Stimulated activated CD8-positive, alpha-beta memory T cell treated with anti-CD3 and anti-CD28 coated beads, Interleukin-15, amount 100 ng/mL, for 1 hour (primary cell): ENCODE measurements around the gene USP10.

Experiments
- DNase-seq: peaks from one replicate; pipeline ENCODE4 v3.0.0-alpha.2; 2020; ENCODE audit warnings: low read depth

USP10 gene

GRCh38 chr16:84700446-84701300 lies 873 bp downstream of the USP10 start:
- peak; percentile 10 for DNase-seq

DNA sequence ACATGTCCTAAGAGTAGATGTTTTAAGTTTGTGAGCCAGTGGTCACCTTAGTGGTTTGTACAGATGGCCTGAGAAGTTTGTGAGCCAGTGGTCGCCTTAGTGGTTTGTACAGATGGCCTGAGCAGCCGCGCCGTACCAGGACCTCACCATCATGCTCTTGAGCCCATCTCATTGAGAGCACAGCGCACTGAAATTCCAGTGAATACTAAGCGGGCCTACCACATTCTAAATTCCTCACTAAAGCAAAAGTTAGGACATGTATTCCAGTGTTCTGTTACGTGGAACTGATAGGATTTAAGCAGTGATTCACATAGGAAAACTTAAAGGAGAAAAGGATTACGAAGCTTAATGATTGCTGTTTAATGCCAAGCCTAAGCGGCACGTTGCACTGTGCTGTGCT lies 3.9 kb downstream of the USP10 start:
- no peak for DNase-seq

DNA sequence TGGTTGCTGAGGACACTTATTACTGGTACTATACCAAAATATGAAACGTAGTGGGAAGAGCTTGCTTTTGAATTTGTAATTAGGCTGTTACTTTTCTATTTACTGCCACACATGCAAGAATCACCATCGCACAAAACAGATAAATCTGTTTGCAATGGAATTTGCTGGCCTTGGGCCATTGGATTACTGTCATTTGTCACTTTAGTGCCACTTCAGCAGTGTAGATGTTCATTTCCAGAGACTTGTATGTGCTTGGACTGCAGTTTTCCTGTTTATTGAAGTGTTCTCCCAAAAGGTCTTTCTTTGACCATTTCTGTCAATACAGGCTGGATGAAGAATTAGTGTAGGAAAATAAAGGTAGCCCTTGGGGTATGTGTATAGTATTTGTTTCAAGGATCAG lies 4.5 kb downstream of the USP10 start:
- no peak for DNase-seq

- no peak for DNase-seq
Measured at GRCh38 chr16:84706856-84707255, 7.1 kb downstream of the USP10 start.

- no peak for DNase-seq
Measured at GRCh38 chr16:84709609-84710008, 9.8 kb downstream of the USP10 start.

GRCh38 chr16:84710686-84711085 lies 10.9 kb downstream of the USP10 start:
- DNase-seq = no peak

- no peak for DNase-seq
Measured at GRCh38 chr16:84712138-84712671, 12.4 kb downstream of the USP10 start.

GRCh38 chr16:84712801-84713775 lies 13.3 kb downstream of the USP10 start:
- DNase-seq = no peak

DNA sequence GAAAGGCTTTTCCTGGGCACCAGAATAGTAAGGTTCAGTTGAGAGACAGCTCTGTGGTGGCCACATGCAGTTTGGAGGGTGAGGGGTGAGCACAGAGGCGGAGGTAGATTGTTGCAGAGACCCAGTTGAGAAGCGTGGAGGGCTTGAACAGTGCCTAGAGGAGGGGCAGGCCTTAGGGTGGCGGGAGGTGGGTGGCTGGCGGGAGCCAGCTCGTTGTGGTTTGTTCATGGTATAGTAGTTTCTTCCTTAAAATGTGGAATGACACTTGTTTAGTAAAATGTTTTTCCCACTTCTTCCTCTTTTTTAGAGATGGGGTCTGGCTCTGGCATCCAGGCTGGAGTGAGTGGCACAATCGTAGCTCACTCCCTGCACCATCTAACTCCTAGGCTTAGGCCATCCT lies 14.2 kb downstream of the USP10 start:
- no peak for DNase-seq

DNA sequence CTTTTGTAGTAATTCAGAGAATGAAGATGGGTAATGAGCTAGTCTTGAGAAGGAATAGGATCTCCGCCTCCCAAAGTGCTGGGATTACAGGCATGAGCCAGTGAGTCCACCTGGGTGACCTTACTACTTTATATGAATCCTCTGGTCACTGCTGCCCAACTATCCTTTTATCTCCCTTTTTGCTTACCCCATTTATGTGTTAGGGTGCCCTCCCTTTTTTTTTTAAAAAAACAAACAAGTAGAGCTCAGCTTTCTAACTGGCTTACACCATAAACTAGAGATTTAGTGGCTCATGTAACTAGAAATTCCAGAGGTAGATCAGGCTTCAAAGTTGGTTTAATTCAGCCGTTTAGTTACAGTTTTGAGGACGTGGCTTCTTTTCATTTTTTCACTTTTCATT lies 15.6 kb downstream of the USP10 start:
- DNase-seq = no peak

GRCh38 chr16:84715854-84716253 lies 16.1 kb downstream of the USP10 start:
- DNase-seq = no peak

GRCh38 chr16:84716740-84717139 lies 16.9 kb downstream of the USP10 start:
- no peak for DNase-seq

- no peak for DNase-seq
Measured at GRCh38 chr16:84717484-84717883, 17.7 kb downstream of the USP10 start.

- DNase-seq = no peak
Measured at GRCh38 chr16:84720177-84720579, 20.4 kb downstream of the USP10 start.

DNA sequence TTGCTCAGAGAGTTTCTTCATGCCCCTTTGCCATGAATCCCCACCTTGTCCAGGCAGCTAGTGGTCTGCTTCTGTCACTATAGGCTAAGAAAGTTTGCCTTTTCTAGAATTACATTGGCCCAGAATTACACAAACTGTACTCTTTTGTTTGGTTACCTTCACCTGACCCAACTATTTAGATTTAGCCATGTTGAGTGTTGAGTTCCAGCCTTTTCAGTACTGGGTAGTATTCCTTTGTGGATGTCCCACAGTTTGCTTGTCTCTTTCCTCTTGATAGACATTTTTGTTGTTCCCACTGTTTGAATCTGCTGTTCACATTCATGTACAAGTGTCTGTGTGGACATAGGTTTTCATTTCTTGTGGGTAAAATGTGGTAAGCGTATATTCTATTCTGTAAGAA lies 22.3 kb downstream of the USP10 start:
- DNase-seq = no peak

DNA sequence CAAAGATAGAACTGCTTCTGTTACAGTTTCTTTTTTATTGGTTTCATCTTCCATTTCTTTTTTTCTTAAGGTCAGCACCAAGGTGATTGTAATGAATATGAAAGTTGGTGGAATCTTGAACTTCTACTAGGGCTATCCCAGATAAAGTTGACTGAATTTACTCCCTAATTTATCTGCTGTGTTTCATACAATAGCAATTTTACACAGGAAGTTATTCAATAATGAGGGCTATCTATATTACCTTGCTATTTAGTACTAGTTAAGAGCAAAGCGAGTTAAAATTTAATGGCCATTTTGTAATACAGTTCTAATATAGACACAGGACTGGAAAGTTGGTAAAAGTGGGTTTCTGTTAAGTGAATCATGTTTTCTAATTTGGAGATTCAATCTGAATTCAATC lies 24.1 kb downstream of the USP10 start:
- no peak for DNase-seq

- DNase-seq = no peak
Measured at GRCh38 chr16:84724606-84725309, 25.0 kb downstream of the USP10 start.

DNA sequence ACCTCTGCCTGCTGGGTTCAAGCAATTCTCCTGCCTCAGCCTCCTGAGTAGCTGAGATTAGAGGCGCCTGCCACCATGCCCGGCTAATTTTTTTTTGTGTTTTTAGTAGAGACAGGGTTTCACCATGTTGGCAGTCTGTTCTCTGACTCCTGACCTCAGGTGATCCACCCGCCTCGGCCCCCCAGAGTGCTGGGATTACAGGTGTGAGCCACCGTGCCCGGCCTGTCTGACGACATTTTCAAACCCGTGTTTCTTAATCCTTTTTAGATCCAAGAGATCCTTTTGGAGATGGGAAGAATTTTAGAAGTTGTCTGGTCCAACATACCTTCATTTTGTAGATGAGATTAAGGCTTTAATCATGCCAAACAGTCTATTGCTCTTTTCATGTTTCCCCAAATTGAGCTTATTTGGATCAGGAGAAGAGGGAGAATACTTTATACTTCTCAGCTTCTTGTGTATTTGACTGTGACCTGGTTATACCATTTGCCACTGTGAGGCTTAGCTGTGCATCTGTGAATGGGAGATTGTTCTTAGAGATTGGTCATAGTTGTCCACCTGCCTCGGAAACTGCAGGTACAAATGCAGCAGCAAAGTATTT lies 25.8 kb downstream of the USP10 start:
- DNase-seq = no peak

DNA sequence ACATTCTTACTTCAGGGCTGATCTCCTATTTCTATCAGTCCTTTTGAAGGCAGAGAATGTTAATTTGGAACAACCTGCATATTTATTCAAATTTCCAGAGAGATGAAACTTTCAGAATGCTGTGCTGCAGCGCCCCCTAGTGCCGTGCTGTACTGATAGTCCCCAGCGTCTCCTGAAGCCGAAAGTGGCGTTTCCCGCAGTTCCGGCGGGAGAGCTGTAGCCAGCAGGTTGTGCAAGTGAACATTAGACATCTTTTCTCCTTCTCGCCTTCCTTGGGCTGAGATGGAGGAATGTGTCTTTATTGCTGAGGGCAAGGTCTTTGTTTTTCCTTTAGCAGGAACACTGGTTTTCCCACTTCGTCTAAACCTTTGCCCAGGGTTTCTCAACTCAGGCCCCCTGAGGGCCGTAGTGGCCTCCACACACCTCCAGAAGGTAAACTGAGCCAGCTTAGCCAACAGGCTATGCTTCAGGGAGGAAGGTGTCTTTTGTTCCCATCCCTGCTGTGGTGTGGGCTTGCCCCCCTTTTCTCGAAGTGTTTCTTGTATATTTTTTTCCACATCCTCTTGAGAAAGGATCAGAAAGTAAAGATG lies 26.4 kb downstream of the USP10 start:
- DNase-seq = peak; percentile 81

GRCh38 chr16:84726669-84727467 lies 27.1 kb downstream of the USP10 start:
- DNase-seq = no peak
